Activated CD4-positive, alpha-beta T cell treated with anti-CD3 and anti-CD28 coated beads for 4 hours (primary cell): ENCODE results near the gene PRICKLE2.

ENCODE experiments used
- DNase-seq, 2 donors: peaks; one replicate each; pipeline ENCODE4 v3.0.0-alpha.2; 2020

The PRICKLE2 gene

GRCh38 chr3:64218329-64218728 lies 6.9 kb downstream of the PRICKLE2 start:
- DNase-seq = no peak

- DNase-seq = no peak
Measured at GRCh38 chr3:64216274-64217147, 8.8 kb downstream of the PRICKLE2 start.

DNA sequence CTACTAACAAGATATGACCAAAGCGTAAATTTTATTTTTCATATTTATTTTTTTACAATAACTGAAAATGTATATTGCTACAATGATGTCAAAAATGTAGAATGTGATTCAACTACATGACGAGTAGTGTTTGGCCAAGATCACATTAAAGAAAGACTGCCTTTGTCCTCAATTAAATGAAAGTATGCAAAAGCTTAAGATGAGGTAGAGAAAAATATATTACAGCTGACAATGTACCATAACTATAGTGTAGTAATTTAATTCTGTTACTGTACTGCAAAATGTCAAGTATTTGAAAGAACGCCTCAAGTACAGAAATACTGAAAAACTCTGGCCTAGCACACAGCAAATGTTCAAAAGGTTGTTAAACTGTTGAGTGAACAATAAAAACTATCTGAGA lies 9.7 kb downstream of the PRICKLE2 start:
- no peak for DNase-seq

DNA sequence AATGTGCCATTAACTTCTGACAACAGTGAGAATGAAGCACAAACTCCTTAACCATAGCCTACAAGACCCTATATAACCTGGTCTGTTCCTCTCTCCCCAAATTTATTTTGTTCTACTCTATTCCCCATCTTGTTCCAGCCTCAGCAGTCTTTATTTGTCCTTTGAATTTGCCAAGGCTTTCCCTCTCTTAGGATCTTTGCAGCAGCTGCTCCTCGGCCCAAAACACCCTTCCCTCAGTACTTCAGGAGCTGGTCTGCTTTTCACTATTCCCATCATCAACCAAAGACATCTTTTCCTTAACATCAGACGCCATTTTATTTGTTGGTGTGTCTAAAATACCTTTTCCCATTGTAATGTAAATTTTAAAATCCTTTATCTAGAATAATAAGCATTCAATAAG lies 10.2 kb downstream of the PRICKLE2 start:
- DNase-seq = no peak

DNA sequence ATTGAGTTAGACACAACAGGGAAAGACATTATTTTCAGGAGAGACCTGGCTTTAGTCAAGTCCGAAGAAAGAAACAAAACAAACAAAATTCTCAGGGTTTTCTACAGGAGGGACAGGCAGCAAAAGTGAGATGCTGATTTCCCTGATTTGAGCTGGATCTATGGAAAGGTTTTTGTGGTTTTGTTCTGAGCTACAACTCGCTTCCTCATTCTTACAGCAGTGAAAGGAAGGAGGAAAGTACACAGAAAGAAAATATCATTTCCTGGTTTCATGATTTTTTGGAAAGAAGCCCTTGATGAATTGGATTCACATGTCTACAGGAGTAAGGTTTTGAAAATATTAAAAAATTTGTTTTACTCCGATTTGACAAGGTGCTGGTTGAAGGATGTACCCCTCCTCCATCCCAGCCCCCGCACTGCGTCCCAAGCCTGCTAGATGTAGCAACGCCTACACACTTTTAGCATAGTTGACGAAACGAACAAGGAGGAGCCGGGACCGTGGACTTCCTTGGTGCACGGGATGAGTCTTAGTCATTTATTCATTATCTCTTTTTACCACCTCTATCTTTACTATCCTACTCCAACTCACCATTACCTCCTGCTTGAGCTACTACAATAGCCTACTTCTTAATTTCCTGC lies 10.8 kb downstream of the PRICKLE2 start:
- no peak for DNase-seq

DNA sequence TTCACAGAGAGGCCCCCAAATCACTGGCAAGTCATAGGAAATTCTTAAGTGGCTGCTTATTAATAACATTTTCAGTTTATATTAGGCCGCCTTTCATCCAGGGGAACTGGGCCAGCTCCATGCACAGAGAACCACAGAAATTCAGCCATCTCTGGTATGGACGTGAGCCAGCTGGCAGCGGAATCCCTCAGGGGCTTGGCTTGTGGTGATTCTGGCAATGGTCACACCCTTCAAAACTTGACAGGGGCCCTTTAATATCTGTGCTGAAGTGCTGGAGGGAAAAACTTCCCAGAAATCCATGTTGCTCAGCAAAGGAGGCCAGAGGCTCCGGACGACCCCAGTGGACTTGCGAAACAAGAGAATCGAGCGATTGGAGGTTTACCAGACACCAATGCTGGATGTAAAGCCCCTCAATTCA lies 11.3 kb downstream of the PRICKLE2 start:
- DNase-seq = no peak

DNA sequence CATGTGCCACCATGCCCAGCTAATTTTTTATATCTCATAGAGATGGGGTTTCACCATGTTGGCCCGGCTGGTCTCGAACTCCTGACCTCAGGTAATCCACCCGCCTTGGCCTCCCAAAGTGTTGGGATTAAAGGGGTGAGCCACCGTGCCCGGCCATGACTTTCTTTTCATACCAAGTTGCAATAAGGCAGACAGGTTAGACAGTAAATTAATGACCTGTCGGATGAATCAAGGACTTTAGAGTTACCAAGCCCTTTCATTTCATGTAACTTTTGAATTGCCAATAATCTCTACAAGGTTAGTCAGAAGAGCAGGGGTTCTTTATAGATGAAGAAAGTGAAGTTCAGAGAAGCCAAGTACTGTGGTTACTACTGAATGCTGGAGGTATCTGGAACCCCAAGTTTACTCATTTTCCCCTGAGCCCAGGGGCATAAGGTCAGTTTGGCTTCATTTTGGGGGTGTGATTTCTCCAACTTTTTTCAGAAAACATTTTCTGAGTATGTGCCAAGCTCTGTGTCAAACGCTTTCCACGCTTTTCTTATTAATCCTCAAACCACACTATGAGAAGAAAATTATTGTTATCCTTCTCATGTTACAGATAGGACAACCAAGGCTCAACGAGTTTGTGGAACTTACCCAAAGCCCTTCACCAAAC lies 11.9 kb downstream of the PRICKLE2 start:
- no peak for DNase-seq

DNA sequence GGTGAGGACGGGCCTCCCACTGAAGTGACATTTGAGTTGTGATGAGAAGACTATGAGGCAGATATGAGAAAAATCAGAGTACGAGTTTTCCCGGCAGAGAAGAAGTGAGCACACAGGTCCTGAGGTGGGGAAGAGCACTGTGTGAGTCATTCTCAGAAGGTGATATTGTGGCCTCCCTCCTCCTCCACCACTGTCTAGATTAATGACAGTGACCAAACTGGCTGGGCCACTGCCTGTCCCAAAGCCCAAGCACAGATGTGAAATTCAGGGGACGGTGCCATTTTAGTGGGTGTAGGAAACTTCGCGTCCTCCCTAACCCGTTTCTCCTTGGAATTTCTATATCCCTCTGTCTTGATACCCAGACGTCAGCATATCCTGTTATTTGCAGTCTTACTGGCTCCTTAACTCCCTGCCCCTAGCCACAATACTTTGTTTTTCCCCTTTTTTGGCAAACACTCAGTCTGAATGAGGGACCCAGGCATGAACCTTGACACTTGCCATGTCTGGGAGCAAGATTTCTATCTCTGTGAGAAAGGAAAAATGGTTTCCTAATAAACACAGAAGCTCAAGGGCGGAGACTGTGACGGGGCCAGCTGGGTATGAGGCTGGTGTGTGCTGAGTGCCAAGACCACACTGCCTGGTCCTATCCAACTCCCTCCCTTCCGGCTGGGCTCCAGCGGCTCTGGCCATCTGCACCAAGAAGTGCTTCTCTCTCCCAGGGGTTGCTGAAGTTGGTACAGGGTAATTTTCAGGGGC lies 15.2 kb downstream of the PRICKLE2 start:
- no peak for DNase-seq

DNA sequence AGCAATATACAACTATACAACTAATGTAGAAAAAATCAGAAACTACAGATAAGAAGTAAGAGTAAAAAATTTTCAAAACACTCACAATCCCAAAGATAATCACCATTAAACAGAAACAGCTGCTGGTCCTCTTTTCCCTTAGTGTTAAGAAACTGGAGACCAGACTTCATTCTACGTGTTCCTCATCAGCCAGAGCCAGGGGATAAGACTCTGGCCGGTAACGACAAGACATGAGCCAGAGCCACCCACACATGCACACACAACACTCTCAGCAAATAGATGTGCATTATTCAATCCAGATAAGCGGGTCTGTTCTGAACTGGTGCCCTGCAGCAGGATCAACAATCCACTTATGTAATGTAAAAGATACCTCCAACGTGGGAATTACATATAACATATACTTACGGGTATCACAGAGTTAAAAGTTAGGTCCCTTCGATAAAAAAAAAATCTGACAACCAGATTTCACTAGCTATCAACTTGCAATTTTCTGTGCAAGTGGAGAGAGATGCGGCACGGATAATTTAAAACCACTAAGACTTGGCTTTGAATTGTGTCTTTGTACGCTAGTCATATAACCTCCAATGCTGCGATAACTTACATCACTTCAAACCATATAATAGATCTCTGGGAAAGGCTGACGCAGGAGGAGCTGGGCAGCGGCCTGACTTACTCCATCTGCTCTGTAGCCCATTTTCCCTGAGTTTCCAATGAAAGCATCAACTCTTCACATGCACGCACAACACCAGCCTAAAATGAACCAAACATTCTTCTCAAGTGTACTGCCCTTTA lies 17.8 kb downstream of the PRICKLE2 start:
- DNase-seq = no peak

DNA sequence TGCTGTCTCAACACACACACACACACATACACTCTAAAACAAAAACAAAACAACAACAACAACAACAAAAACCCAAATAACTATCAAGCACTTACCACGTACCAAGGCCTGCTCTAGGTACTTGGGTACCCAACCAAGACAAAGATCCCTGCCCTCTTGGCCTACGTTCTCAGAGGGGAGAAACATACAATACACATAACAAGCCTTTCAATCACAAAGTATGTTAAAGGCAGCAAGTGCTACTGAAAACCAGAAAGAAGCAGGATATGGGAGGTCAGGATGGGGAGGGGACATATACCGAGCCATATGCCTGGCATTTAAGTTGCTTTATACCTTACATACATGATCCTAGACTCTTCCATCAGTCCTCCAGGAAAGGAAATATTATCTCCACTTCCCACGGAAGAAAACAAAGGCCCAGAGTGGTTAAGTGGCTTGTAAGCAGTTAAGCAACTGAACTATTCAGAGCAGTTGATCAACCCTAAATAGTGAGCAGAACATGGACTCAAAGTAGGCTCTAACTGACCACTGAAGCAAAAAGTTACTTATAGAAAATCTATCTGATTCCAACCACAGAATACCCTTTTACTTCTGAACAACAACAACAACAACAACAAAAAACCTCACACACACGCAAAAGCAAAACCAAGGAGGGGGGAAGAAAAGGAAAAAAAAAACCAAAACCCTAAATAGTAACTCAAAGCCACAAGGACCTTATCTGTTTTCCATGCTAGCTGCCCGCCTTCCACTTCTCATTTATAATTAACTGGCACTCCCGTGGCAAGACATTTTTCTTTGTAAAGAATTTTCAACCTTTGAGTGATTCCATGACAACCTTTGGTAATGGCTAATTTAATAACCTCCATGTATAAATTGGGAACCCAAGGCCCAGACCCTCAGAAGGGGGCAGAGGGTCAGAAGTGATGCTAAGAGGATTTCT lies 21.0 kb downstream of the PRICKLE2 start:
- DNase-seq = no peak

- DNase-seq = no peak
Measured at GRCh38 chr3:64203216-64203615, 22.1 kb downstream of the PRICKLE2 start.

GRCh38 chr3:64199932-64200331 lies 25.3 kb downstream of the PRICKLE2 start:
- DNase-seq = no peak

- DNase-seq = no peak
Measured at GRCh38 chr3:64196236-64196929, 28.9 kb downstream of the PRICKLE2 start.

- DNase-seq = no peak
Measured at GRCh38 chr3:64195789-64196188, 29.5 kb downstream of the PRICKLE2 start.

GRCh38 chr3:64191822-64192221 lies 33.4 kb downstream of the PRICKLE2 start:
- no peak for DNase-seq

DNA sequence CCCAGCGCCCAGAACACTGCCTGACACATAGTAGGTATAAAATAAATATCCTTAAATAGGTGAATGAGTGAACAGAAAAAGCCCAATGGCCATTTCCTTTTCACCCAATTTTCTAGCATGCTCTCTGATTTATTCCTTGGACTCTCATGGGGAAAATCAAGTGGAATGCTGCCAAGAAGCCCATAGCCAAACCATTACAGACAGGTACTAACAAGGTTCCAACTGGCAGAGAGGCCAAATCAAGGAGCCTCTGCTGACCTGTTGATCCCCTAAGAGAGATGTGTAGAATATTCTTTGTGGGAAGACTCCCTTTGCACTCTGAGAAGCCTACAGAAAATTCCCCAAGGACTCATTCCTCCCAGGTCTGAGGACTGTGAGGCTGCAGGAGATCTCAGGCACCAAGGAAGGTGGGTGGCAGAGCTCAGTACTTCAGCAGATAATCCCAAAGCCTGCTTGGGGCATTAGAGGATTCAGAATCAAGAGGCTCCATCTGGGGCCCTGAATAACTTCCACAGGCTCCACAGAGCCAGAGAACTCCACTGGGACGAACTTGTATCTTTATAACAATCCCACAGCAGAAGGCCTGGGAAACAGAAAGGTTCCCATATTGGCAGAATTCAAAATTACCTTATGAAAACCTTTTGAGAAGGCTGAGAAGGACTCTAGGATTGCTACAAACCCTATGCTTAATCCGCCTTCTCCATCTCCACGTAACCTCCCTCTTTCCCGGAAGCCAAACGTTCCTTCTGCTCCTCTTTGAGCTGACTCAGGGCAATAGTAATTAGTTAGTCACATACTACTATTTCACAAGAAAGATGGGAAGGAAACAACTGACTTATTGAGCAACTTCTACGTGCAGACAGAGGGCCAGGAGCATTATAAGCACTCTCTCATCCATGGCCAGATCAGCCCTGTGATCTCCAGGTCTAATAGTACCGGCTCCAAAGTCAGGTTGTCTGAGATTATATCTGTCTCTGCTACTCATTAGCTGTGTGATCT lies 34.5 kb downstream of the PRICKLE2 start:
- DNase-seq = no peak

DNA sequence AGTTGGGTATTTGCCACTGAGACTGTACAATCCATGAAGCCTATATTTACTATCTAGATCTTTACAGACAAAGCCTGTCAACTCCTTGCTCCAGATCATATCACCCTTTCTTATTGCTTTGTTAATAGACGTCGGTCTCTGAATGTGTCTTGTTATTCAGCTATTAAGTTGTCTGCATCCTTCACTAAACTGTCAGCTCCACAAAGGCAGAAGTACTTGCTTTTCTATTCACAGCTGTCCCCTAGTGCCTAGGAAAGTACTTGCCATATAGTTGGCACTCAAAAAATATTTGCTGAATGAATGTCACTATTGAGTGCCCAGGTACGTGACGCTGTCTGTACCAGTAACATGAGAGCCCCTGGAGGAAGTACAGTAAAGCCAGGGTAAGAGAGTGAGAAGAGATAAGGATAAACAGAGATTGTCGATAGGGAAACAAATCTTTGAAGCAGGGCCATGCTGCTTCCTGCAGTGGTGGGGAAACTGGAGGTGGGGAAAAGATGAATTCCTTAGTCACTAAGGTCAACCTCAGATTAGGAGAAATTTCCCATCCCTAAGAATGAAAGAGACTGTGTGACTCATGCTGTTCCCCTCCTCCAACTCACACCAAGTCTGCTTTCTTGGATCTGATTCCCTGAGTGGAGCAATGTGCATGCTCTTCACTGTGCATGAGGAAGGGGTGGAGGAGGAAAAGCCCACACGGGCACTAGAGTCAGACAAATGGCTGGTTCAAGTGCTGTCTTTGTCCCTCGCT lies 36.3 kb downstream of the PRICKLE2 start:
- DNase-seq = no peak
